Thyroid gland (tissue), 4 donors: ENCODE measurements around the gene ZNF107.

Experiments
- CTCF ChIP-seq, 6 experiments: fragments of 200-600 bp in 3 of 6; fragments of 450-650 bp in 3 of 6; sonication (generic) in 3 of 6; IDR thresholded peaks; one replicate each; pipeline ENCODE4 v1.5.1; 2016 to 2019; ENCODE audit warnings: antibody characterized with exemption in 6 of 6, mild to moderate bottlenecking in 2 of 6, inconsistent platforms in 1 of 6, moderate library complexity in 1 of 6
- POLR2A ChIP-seq, 2 donors: fragments of 450-650 bp; IDR thresholded peaks; one replicate each; pipeline ENCODE4 v1.6.1; 2017; ENCODE audit warnings: antibody characterized with exemption in 2 of 2, mild to moderate bottlenecking in 2 of 2, moderate library complexity in 1 of 2

- TF ChIP-seq POLR2A (IDR thresholded peaks at IDR 0.05) = no peak
- TF ChIP-seq CTCF (IDR thresholded peaks at IDR 0.05) = no peak
These were observed 25.4 kb upstream of the ZNF107 start for GRCh38 chr7:64640504-64640903.
